Activated T-cell treated with anti-CD3 and anti-CD28 coated beads, Interleukin-2, amount 50 U/mL, for 4 hours (primary cell): ENCODE measurements around the gene AGPAT3. TPM values are rescaled to one million over a fixed set of nuclear protein-coding genes. Genes with fewer than 3 reads are reported as not detected.

Source experiments
- ATAC-seq, 2 donors: fragments of 200-7000 bp; cut with Tn5 transposase; one replicate each; pipeline ENCODE4 v1.10.0; 2021
- DNase-seq: peaks from one replicate; pipeline ENCODE4 v3.0.0-alpha.2; 2020
- H3K27me3 Mint-ChIP-seq: one replicate; pipeline ENCODE4 v1.8.0; 2021; ENCODE audit warnings: low read depth, mixed read lengths
- H3K36me3 Mint-ChIP-seq: one replicate; pipeline ENCODE4 v1.8.0; 2022; ENCODE audit warnings: mixed read lengths; ENCODE audit not compliant: insufficient read depth
- H3K4me1 Mint-ChIP-seq: one replicate; pipeline ENCODE4 v1.8.0; 2021; ENCODE audit warnings: low read depth, mixed read lengths
- H3K4me3 Mint-ChIP-seq: one replicate; pipeline ENCODE4 v1.8.0; 2021; ENCODE audit warnings: mild to moderate bottlenecking, moderate library complexity, mixed read lengths
- H3K9me3 Mint-ChIP-seq: one replicate; pipeline ENCODE4 v1.8.0; 2021; ENCODE audit warnings: mixed read lengths
- total RNA-seq, 3 donors: library from RNA; stranded (reverse); gene quantifications; one replicate each; pipeline ENCODE4 v1.2.1, GENCODE V29; 2021

Gene AGPAT3
- total RNA-seq, 3 donors from 2014 or later: 97.4 to 122 (median 117) TPM

- no peak overlapping the region for H3K4me3 Mint-ChIP-seq
- no peak for ATAC-seq
- H3K36me3 Mint-ChIP-seq: peaks cover 11% of the 10 kb centered on the region
- peaks cover 22% of the 10 kb centered on the region for H3K4me1 Mint-ChIP-seq
- peaks cover 9% of the 10 kb centered on the region for H3K9me3 Mint-ChIP-seq
- no peaks in the 10 kb centered on the region for H3K27me3 Mint-ChIP-seq
- no peak for DNase-seq
These were observed 89.0 kb downstream of the AGPAT3 start for GRCh38 chr21:43954042-43954441.

- no peak overlapping the region for H3K4me3 Mint-ChIP-seq
These were observed 89.9 kb downstream of the AGPAT3 start for GRCh38 chr21:43954896-43955295.

GRCh38 chr21:43956019-43956669 is 91.1 kb downstream of the AGPAT3 start:
- Mint-ChIP-seq H3K36me3 (peaks cover 12% of the 10 kb centered on the region), H3K27me3 (no peaks in the 10 kb centered on the region), H3K9me3 (no peaks in the 10 kb centered on the region), H3K4me1 (peaks cover 19% of the 10 kb centered on the region), H3K4me3 (no peak overlapping the region)
- ATAC-seq: no peak
- no peak for DNase-seq

More at GRCh38 chr21:43954896-43955295, 89.9 kb downstream of the AGPAT3 start:
- ATAC-seq (no peak), DNase-seq (no peak)
- Mint-ChIP-seq H3K36me3 (peaks cover 4% of the 10 kb centered on the region), H3K27me3 (no peaks in the 10 kb centered on the region), H3K9me3 (peaks cover under 1% of the 10 kb centered on the region), H3K4me1 (peaks cover 14% of the 10 kb centered on the region)

GRCh38 chr21:43956670-43957035 is 91.6 kb downstream of the AGPAT3 start:
- Mint-ChIP-seq H3K4me1 (peaks cover 19% of the 10 kb centered on the region), H3K4me3 (no peak overlapping the region), H3K9me3 (no peaks in the 10 kb centered on the region), H3K36me3 (peaks cover 16% of the 10 kb centered on the region), H3K27me3 (no peaks in the 10 kb centered on the region)
- ATAC-seq: no peak
- DNase-seq: no peak

- DNase-seq (no peak), ATAC-seq (no peak)
- Mint-ChIP-seq H3K27me3 (no peaks in the 10 kb centered on the region), H3K36me3 (peaks cover 16% of the 10 kb centered on the region), H3K4me1 (peaks cover 19% of the 10 kb centered on the region), H3K9me3 (no peaks in the 10 kb centered on the region), H3K4me3 (no peak overlapping the region)
These were observed 92.1 kb downstream of the AGPAT3 start for GRCh38 chr21:43957128-43957571.

- Mint-ChIP-seq H3K27me3 (no peaks in the 10 kb centered on the region), H3K4me1 (peaks cover 19% of the 10 kb centered on the region), H3K4me3 (no peak overlapping the region), H3K36me3 (peaks cover 21% of the 10 kb centered on the region), H3K9me3 (no peaks in the 10 kb centered on the region)
- ATAC-seq: no peak
- no peak for DNase-seq
These were observed 92.8 kb downstream of the AGPAT3 start for GRCh38 chr21:43957611-43958362.

GRCh38 chr21:43958364-43959158 is 93.5 kb downstream of the AGPAT3 start:
- no peaks in the 10 kb centered on the region for H3K9me3 Mint-ChIP-seq
- ATAC-seq: no peak
- H3K36me3 Mint-ChIP-seq: peaks cover 26% of the 10 kb centered on the region
- DNase-seq: no peak
- no peaks in the 10 kb centered on the region for H3K27me3 Mint-ChIP-seq
- peaks cover 20% of the 10 kb centered on the region for H3K4me1 Mint-ChIP-seq
- H3K4me3 Mint-ChIP-seq: no peak overlapping the region

- H3K4me1 Mint-ChIP-seq: peaks cover 19% of the 10 kb centered on the region
- peaks cover 28% of the 10 kb centered on the region for H3K36me3 Mint-ChIP-seq
- DNase-seq: no peak
- no peak overlapping the region for H3K4me3 Mint-ChIP-seq
- no peaks in the 10 kb centered on the region for H3K27me3 Mint-ChIP-seq
- no peak for ATAC-seq
- no peaks in the 10 kb centered on the region for H3K9me3 Mint-ChIP-seq
These were observed 94.5 kb downstream of the AGPAT3 start for GRCh38 chr21:43959231-43960116.

- peaks cover 28% of the 10 kb centered on the region for H3K36me3 Mint-ChIP-seq
- H3K9me3 Mint-ChIP-seq: no peaks in the 10 kb centered on the region
- ATAC-seq (peak; percentile 71 to 73), DNase-seq (no peak)
- no peaks in the 10 kb centered on the region for H3K27me3 Mint-ChIP-seq
- H3K4me3 Mint-ChIP-seq: no peak overlapping the region
- peaks cover 19% of the 10 kb centered on the region for H3K4me1 Mint-ChIP-seq
These were observed 96.4 kb downstream of the AGPAT3 start for GRCh38 chr21:43961382-43961909.

GRCh38 chr21:43965911-43966585 is 101.0 kb downstream of the AGPAT3 start:
- peaks cover 5% of the 10 kb centered on the region for H3K4me1 Mint-ChIP-seq
- no peaks in the 10 kb centered on the region for H3K9me3 Mint-ChIP-seq
- DNase-seq (no peak), ATAC-seq (no peak)
- no peaks in the 10 kb centered on the region for H3K27me3 Mint-ChIP-seq
- H3K4me3 Mint-ChIP-seq: no peak overlapping the region
- H3K36me3 Mint-ChIP-seq: peaks cover 22% of the 10 kb centered on the region

- no peaks in the 10 kb centered on the region for H3K9me3 Mint-ChIP-seq
- peaks cover 17% of the 10 kb centered on the region for H3K36me3 Mint-ChIP-seq
- no peak for ATAC-seq
- H3K27me3 Mint-ChIP-seq: no peaks in the 10 kb centered on the region
- H3K4me3 Mint-ChIP-seq: no peak overlapping the region
- peaks cover 2% of the 10 kb centered on the region for H3K4me1 Mint-ChIP-seq
- DNase-seq: no peak
These were observed 102.0 kb downstream of the AGPAT3 start for GRCh38 chr21:43966946-43967512.

- Mint-ChIP-seq H3K36me3 (peaks cover 11% of the 10 kb centered on the region), H3K4me1 (peaks cover 2% of the 10 kb centered on the region), H3K9me3 (no peaks in the 10 kb centered on the region), H3K4me3 (no peak overlapping the region), H3K27me3 (no peaks in the 10 kb centered on the region)
- ATAC-seq: no peak
- no peak for DNase-seq
These were observed 103.0 kb downstream of the AGPAT3 start for GRCh38 chr21:43967981-43968380.
